Common myeloid progenitor, CD34-positive (primary cell): ENCODE data around the gene DESI1.

Experiments
- CTCF ChIA-PET: fragments of 350-600 bp; sonication (Branson Sonifier 250); formaldehyde crosslinking; loops from one replicate; lab custom pipeline; 2021; ENCODE audit warnings: antibody characterized with exemption; lab: Charles Lee
- POLR2A ChIA-PET: fragments of 350-600 bp; sonication (Branson Sonifier 250); formaldehyde crosslinking; loops from one replicate; lab custom pipeline; 2021; ENCODE audit warnings: antibody characterized with exemption; lab: Charles Lee
- DNase-seq, 3 donors: peaks; one replicate each; pipeline versions ENCODE4 v3.0.0 to v3.0.0-alpha.2; 2013
- H3K27ac ChIP-seq, 2 experiments: 1 replicate in 1 of 2; 2 replicates in 1 of 2; pipeline ENCODE4 v1.7.0; 2013; ENCODE audit warnings: inconsistent platforms in 2 of 2, low read length in 2 of 2, mild to moderate bottlenecking in 2 of 2, low read depth in 1 of 2, moderate library complexity in 1 of 2; ENCODE audit not compliant: severe bottlenecking in 2 of 2, insufficient read depth in 1 of 2, poor library complexity in 1 of 2
- H3K27me3 ChIP-seq, 5 experiments: replicated peaks in 2 of 5; 1 replicate in 3 of 5; 2 replicates in 2 of 5; pipeline versions ENCODE4 v1.6.1 to v1.7.0; 2013; ENCODE audit warnings: low read length in 4 of 5, mild to moderate bottlenecking in 2 of 5, moderate library complexity in 2 of 5, inconsistent platforms in 1 of 5; ENCODE audit not compliant: insufficient read depth in 5 of 5, control insufficient read depth in 4 of 5
- H3K36me3 ChIP-seq, 4 experiments: 1 replicate in 2 of 4; 2 replicates in 2 of 4; pipeline versions ENCODE4 v1.6.1 to v1.7.0; 2013; ENCODE audit warnings: low read length in 3 of 4, control low read depth in 1 of 4, mild to moderate bottlenecking in 1 of 4; ENCODE audit not compliant: control insufficient read depth in 4 of 4, insufficient read depth in 4 of 4
- H3K4me1 ChIP-seq, 4 experiments: 1 replicate in 3 of 4; 2 replicates in 1 of 4; pipeline versions ENCODE4 v1.6.1 to v1.7.1; 2013; ENCODE audit warnings: low read length in 3 of 4, mild to moderate bottlenecking in 3 of 4, control low read depth in 1 of 4, inconsistent platforms in 1 of 4, moderate library complexity in 1 of 4; ENCODE audit not compliant: control insufficient read depth in 4 of 4, insufficient read depth in 4 of 4; ENCODE audit errors: control extremely low read depth in 1 of 4
- H3K4me3 ChIP-seq, 7 experiments: 1 replicate in 4 of 7; 2 replicates in 3 of 7; pipeline versions ENCODE4 v1.5.1 to v1.7.0; 2013; ENCODE audit warnings: mild to moderate bottlenecking in 7 of 7, low read length in 6 of 7, moderate library complexity in 6 of 7, inconsistent platforms in 2 of 7, low read depth in 2 of 7, control low read depth in 1 of 7; ENCODE audit not compliant: insufficient read depth in 4 of 7, control insufficient read depth in 1 of 7; ENCODE audit errors: extremely low read depth in 1 of 7
- H3K9me3 ChIP-seq, 5 experiments: 1 replicate in 4 of 5; 2 replicates in 1 of 5; pipeline versions ENCODE4 v1.6.1 to v1.7.1; 2013; ENCODE audit warnings: low read length in 4 of 5, mild to moderate bottlenecking in 2 of 5, inconsistent platforms in 1 of 5, low read depth in 1 of 5, moderate library complexity in 1 of 5; ENCODE audit not compliant: control insufficient read depth in 4 of 5, insufficient read depth in 2 of 5; ENCODE audit errors: control extremely low read depth in 1 of 5
- WGBS: methylation state at CpG from one replicate; pipeline ENCODE4 v1.1.5; 2013; ENCODE audit not compliant: insufficient coverage; 5-methylcytosine and 5-hydroxymethylcytosine counted together

DESI1 gene

GRCh38 chr22:41661088-41661487 is 40.2 kb upstream of the DESI1 start:
- Histone ChIP-seq H3K27me3 (no peaks in the 10 kb centered on the region), H3K4me1 (no peaks in the 10 kb centered on the region), H3K27ac (no peak overlapping the region), H3K36me3 (peaks cover 19 to 79% (median 63%) of the 10 kb centered on the region in 4 experiments), H3K9me3 (no peaks in the 10 kb centered on the region), H3K4me3 (no peak overlapping the region)
- POLR2A ChIA-PET: interaction anchor here (0.9 kb wide), 1 partner anchor 36 kb away, joined by 3 read pairs; no protein-coding TSS in a partner anchor
- 100% methylated on average over 1 of the region's 3 CpGs for WGBS
- CTCF ChIA-PET: no interaction called here
- DNase-seq: no peak

- no peak for DNase-seq
- Histone ChIP-seq H3K27ac (no peak overlapping the region), H3K9me3 (no peaks in the 10 kb centered on the region), H3K27me3 (no peaks in the 10 kb centered on the region), H3K36me3 (peaks cover 19 to 85% (median 66%) of the 10 kb centered on the region in 4 experiments), H3K4me1 (no peaks in the 10 kb centered on the region), H3K4me3 (no peak overlapping the region)
- 100% methylated on average over 2 of the region's 3 CpGs for WGBS
- ChIA-PET CTCF (interaction anchor here (0.8 kb wide), 1 partner anchor 37 kb away, joined by 3 read pairs; no protein-coding TSS in a partner anchor), POLR2A (interaction anchor here (0.9 kb wide), 1 partner anchor 36 kb away, joined by 3 read pairs; no protein-coding TSS in a partner anchor)
Observed at GRCh38 chr22:41660416-41660815, 39.6 kb upstream of the DESI1 start.

GRCh38 chr22:41659941-41660340 is 39.1 kb upstream of the DESI1 start:
- H3K4me1 ChIP-seq: no peaks in the 10 kb centered on the region
- H3K4me3 ChIP-seq: no peak overlapping the region
- no peak for DNase-seq
- H3K27ac ChIP-seq: no peak overlapping the region
- CTCF ChIA-PET: interaction anchor here (0.8 kb wide), 1 partner anchor 37 kb away, joined by 3 read pairs; no protein-coding TSS in a partner anchor
- peaks cover 20 to 89% (median 68%) of the 10 kb centered on the region in 4 experiments for H3K36me3 ChIP-seq
- WGBS: 100% methylated on average over 1 of the region's 1 CpG
- no peaks in the 10 kb centered on the region for H3K9me3 ChIP-seq
- H3K27me3 ChIP-seq: no peaks in the 10 kb centered on the region
- POLR2A ChIA-PET: no interaction called here

GRCh38 chr22:41658869-41659268 is 38.0 kb upstream of the DESI1 start:
- 97% methylated on average over 12 of the region's 17 CpGs for WGBS
- no peaks in the 10 kb centered on the region for H3K4me1 ChIP-seq
- ChIA-PET CTCF (no interaction called here), POLR2A (no interaction called here)
- no peak overlapping the region for H3K4me3 ChIP-seq
- no peak overlapping the region for H3K27ac ChIP-seq
- no peaks in the 10 kb centered on the region for H3K27me3 ChIP-seq
- peaks cover 17 to 92% (median 73%) of the 10 kb centered on the region in 4 experiments for H3K36me3 ChIP-seq
- no peak for DNase-seq
- no peaks in the 10 kb centered on the region for H3K9me3 ChIP-seq

- 96% methylated on average over 6 of the region's 6 CpGs for WGBS
- no peak for DNase-seq
- POLR2A ChIA-PET: no interaction called here
- Histone ChIP-seq H3K27ac (no peak overlapping the region), H3K27me3 (no peaks in the 10 kb centered on the region), H3K36me3 (peaks cover 13 to 93% (median 74%) of the 10 kb centered on the region in 4 experiments), H3K4me1 (no peaks in the 10 kb centered on the region), H3K9me3 (no peaks in the 10 kb centered on the region), H3K4me3 (no peak overlapping the region)
- CTCF ChIA-PET: interaction anchor here (5.1 kb wide), 1 partner anchor 8 kb away, joined by 22 read pairs; no protein-coding TSS in a partner anchor
Observed at GRCh38 chr22:41657709-41658108, 36.9 kb upstream of the DESI1 start.

GRCh38 chr22:41656556-41656955 is 35.7 kb upstream of the DESI1 start:
- Histone ChIP-seq H3K4me1 (no peaks in the 10 kb centered on the region), H3K27me3 (no peaks in the 10 kb centered on the region), H3K27ac (no peak overlapping the region), H3K9me3 (no peaks in the 10 kb centered on the region), H3K36me3 (peaks cover 13 to 95% (median 76%) of the 10 kb centered on the region in 4 experiments), H3K4me3 (no peak overlapping the region)
- no peak for DNase-seq
- ChIA-PET CTCF (interaction anchor here (0.7 to 5.1 kb wide), 2 partner anchors 9 to 301 kb away, joined by 3 to 22 read pairs; no protein-coding TSS in a partner anchor), POLR2A (no interaction called here)
- 91% methylated on average over 5 of the region's 5 CpGs for WGBS

- Histone ChIP-seq H3K27me3 (no peaks in the 10 kb centered on the region), H3K36me3 (peaks cover 11 to 89% (median 73%) of the 10 kb centered on the region in 4 experiments), H3K4me1 (no peaks in the 10 kb centered on the region), H3K9me3 (no peaks in the 10 kb centered on the region), H3K4me3 (no peak overlapping the region), H3K27ac (no peak overlapping the region)
- POLR2A ChIA-PET: no interaction called here
- DNase-seq: no peak
- CTCF ChIA-PET: interaction anchor here (0.9 to 5.1 kb wide), 3 partner anchors 10 to 92 kb away, joined by 3 to 22 read pairs (median 3); no protein-coding TSS in a partner anchor
- WGBS: 100% methylated on average over 3 of the region's 3 CpGs
Observed at GRCh38 chr22:41654322-41654721, 33.5 kb upstream of the DESI1 start.
